Erythroblast (primary cell): ENCODE results near the gene GPC6.

Experiments used
- DNase-seq, 2 experiments: peaks; one replicate each; lab custom pipeline; 2025; lab: John Stamatoyannopoulos, UW
- GATA1 ChIP-seq: IDR thresholded peaks from 2 replicates; pipeline ENCODE4 v1.6.1; 2011; ENCODE audit warnings: low read depth, mild to moderate bottlenecking, control low read depth, low read length, moderate library complexity
- POLR2A ChIP-seq: IDR thresholded peaks from 2 replicates; pipeline ENCODE4 v1.6.1; 2011; ENCODE audit warnings: mild to moderate bottlenecking, low read length

GPC6 gene

DNA sequence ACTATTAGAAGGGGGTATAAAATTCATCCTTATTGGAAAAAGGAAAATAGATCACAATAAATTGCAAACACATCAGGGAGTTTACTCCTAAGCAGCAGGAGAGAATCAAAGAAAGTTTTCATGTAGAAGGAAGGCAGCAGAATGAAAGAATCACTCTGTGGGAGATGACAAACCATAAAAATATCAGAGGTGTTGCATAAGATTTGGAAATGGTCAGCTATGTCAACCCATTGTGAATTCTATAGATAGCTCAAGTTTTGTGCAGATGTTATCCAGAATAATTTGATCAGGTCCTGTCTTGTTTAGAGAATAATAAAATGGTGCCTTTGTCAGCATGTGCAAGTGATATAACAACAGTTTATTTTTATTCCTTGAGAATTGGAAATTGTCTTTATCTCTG is 630.5 kb downstream of the GPC6 start:
- TF ChIP-seq POLR2A (no peak), GATA1 (no peak)
- no peak for DNase-seq

DNA sequence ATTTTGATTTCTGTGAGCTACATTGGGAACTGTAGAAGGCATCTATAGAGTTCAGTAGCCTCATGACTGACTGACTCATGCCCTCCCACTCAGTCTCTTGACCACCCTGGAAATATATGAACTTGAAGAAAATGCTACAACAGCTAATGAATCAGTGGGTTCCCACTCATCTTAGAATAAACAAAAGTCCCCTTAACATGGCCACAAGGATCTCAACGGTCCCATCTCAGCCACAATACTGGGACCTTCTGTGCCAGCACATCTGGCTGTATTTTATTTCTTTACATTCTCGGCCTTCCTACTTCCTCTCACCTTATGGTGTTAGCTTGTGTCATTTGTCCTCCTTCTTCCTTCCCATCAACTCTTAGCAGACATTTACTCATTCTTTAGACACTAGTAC is 633.1 kb downstream of the GPC6 start:
- no peak for DNase-seq

DNA sequence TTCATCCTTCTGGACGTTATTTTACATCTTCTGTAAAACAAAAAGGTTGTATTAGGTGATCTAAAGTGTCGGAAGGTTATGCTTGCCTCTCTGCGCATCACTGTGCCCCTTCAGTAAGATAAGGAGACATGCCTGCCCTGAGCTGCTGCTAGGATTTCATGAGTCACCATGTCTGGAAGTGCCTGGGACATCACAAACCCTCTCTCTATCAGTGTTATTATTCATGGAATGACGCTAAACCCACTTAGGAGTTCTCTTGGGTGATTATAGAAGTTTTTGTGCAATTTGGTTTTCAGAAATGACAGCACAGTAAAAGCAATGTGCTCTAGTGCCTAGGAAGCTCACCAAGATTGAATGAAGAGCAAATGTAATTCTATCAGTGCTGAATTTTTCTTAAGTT is 635.2 kb downstream of the GPC6 start:
- no peak for TF ChIP-seq POLR2A
- no peak for TF ChIP-seq GATA1
- no peak for DNase-seq

More for the DNA sequence above, 633.1 kb downstream of the GPC6 start:
- TF ChIP-seq POLR2A = no peak
- TF ChIP-seq GATA1 = no peak

DNA sequence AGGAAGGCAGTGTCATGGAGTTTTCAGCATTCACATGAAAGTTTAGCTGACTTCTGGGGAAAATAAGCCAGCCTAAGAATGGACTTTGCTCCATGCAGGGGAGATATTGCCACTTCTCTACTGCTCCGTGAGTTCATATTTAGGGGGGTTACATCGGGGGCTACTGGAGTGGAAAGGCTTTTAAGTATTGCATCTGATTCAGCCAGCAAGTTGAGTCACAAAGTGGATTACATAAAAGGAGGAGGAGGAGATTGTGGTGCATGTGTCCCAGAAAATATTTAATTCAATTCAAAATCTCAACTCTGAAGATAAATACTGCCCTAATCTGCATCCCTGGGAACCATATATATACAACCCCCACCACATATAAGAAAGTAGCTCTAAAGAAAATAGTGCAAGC is 635.7 kb downstream of the GPC6 start:
- TF ChIP-seq GATA1 (no peak), POLR2A (no peak)
- no peak for DNase-seq

DNA sequence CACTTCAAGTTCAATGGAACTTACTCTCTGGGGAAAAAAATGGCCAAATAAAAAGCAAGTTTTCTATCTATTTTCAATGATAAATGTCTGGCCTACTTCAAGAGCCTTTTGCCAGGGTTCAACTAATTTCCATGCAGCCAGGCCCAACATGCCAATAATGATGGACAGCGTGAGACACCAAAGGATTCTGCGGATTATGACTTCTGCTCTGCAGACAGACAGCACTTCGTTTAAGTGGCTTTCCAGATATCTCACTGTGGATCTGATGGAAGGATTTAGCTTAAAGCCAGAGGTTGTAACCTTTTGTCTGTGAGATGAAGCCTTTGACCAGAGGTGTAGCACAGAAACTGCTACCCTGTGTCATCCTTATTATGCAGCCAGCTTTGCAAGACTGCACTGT is 638.6 kb downstream of the GPC6 start:
- TF ChIP-seq GATA1 (no peak), POLR2A (no peak)
- DNase-seq = no peak

DNA sequence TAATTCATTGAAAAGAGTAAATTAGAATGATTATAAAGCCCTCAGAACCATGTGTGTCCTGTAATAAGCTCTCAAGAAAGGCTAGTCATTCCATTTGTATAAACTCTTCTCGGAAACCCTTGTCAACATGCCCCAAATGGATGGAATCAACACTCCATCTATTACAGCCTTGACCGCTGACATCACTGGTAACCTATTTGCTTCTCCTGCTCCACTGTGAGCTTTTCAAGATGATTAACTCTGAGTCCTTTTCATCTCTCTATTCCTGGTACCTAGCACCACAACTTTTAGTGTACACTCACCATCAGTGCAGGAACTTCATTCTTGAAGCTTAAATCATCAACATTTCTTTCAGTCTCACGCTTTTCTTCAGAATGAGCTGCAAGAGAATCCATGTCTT is 640.9 kb downstream of the GPC6 start:
- no peak for DNase-seq
- no peak for TF ChIP-seq GATA1
- no peak for TF ChIP-seq POLR2A

DNA sequence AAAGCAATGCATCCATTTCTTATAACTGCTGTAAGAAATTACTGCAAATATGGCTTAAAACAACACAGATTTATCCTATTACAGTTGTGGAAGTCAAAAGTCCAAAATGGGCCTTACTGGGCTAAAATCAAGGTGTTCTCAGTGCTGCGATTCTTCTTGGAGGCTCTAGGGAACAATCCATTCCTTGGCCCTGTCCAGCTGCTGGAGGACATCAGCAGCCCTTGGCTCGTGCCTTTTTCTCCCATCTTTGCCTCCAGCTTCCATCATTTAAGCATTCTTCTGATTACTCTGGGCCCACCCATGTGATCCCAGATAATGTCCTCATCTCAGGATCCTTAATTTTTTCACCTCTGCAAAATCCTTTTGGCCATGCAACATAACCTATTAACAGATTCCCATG is 645.8 kb downstream of the GPC6 start:
- DNase-seq = no peak
- no peak for TF ChIP-seq POLR2A
- no peak for TF ChIP-seq GATA1

DNA sequence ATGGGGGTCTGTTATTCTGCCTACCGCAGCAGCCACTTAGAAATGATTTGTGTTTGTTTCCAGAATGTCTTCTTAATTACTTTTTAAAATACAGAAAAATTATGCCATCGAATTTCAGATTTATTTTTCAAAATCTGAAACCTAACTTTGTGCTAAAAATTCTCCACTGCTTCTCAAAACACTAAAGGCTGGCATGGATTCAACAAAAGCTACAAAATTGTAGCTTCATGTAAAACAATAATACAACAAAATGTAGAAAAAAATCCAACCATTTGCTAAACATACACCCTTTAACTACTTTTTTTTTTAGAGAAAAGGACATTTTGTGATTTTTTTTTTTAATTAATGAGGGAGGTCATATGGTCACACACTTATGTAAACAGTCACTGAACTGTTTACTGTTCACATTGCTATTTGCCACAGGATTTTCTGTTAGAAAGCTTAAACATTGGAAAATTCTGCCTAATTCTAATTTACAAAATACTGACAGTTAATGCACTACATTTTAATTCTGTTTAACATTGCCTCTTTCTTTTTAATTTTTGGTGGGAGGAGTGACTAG is 646.3 kb downstream of the GPC6 start:
- TF ChIP-seq POLR2A = no peak
- TF ChIP-seq GATA1 = no peak
- DNase-seq = no peak

DNA sequence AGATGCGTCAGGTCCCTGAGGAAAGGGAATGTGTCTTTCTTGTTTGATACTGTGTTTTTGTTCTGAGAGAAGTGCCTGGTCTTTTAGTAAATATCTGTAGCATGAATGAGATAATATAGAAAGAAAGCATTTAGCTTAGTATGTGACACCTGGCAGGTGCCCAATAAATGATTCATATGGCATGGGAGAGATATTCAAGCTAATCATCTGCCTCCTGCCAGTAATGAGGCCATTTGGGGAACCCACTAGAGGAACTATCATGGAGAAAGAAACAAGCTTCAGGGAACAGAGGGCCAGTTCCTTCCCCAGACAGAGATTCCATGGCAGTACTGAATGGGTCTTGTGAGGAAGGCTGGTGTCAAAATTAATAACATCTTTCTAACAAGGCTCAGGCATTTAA is 648.9 kb downstream of the GPC6 start:
- TF ChIP-seq POLR2A = no peak
- no peak for TF ChIP-seq GATA1
- DNase-seq = no peak

DNA sequence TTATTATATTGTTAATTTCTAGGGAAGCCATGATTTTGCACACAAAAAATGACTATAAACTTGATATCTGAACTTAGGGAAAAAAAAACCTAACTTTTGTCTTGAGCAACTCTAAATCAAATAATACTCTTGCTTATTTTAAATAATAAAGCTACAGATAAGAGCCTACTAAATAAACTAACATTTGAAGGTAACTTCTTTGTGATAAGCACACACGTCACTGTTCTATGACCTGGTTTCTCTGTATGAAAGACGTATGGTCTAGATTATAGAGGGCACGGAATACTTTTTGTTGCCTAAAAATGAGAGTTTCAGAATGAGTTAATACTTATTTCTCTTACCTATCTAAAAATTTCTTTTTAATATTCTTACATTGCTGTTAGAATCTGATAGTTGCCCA is 649.6 kb downstream of the GPC6 start:
- TF ChIP-seq POLR2A = no peak

DNA sequence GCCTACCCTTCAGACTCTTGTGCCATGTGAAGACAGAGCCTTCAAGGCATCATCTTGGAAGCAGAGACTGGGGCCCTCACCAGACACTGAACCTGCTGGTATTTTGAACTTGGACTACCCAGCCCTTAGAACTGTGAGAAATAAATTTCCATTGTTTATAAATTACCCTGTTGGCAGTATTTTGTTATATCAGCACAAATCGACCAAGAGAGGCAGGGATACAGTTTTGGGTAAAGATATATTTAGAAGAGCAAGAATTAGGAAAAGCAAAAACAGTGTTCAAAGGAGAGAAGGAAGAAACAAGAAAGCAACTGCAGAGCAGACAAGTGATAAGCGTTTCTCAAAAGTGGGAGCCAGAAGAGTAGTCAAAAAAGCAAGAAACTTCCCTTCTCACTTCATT is 652.1 kb downstream of the GPC6 start:
- TF ChIP-seq GATA1 (no peak), POLR2A (no peak)
- DNase-seq = no peak

More for the DNA sequence above, 649.6 kb downstream of the GPC6 start:
- DNase-seq = no peak

DNA sequence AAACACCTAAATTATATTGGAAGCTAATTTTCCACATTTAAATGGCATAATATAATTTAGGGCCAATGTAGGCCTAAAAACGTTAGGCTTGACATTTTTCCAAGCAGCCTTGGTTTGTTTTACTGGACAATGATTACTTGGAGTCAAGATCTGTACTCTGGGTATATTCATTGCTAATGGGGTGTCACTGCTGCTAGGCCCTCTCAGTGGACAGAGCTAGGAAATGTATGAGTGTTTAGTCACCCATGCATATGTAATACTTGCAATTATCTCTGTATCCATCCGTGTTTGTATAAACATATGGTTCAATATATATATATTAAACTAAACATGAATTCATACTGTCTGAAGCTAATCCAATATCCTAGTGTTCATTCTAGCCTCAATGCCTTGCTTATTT is 654.8 kb downstream of the GPC6 start:
- DNase-seq = no peak
- TF ChIP-seq GATA1 = no peak
- no peak for TF ChIP-seq POLR2A

DNA sequence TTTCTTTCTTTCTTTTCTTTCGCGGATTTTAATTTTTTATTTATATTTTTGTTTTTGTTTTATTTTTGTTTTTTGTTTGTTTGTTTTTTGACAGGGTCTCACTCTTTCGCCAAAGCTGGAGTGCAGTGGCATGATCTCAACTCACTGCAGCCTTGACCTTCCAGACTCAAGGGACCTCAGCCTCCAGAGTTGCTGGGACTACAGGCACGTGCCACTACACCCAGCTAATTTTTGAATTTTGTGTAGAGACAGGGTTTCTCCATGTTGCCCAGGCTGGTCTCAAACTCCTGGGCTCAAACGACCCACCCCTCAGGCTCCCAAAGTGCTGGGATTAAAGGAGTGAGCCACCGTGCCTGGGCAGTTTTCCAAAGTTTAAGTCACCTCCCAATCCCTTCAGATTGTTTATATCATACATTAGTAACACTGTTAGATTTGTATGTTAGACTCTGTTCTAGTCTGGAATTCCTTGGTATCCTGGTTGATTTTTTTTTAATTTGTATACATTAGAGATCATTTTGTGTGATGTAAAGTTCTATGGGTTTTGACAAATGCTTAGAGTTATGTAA is 655.6 kb downstream of the GPC6 start:
- TF ChIP-seq POLR2A (no peak), GATA1 (no peak)
- DNase-seq = no peak

DNA sequence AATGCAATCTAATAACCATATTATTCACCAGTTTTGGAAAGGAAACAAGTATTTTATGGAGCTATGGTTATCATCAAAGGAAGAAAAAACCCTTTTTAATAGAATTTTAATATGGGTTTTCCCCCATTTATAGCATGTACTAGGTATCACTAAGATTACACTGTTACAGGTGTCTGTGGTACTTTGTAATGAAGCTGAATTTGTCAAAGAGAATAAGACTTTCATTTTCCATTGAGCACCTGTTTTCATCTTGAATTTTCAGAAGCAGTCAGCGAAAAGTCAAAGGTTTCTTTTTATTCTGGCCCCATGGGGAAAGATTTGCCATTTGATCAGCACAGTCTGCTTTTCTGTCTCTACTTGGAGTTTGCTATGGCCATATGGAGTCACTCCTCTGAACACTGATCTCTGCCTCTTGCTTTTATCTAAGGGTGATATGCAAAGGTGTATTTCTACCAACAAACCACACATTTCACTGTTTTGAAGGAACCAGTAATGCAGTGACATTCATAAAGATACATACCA is 662.9 kb downstream of the GPC6 start:
- DNase-seq = no peak
- TF ChIP-seq GATA1 (no peak), POLR2A (no peak)

DNA sequence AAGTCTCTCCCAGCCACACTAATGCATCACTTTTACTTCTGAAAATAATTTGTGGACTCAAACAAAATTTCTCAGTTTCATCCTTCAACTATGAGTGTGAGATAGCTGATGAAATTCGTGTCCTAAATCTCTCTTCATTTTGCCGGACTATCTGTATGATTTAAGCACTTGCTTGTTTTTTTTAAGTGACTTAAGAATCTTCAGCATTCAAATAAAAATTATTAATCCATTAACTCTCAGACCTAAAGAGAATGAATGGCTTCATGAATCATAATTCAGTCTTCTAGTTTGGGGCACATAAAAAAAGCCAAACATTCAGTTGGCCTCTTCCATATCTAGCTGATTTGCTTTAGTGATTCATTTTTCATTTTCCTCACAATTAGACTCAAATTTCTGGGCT is 673.4 kb downstream of the GPC6 start:
- no peak for TF ChIP-seq GATA1
- TF ChIP-seq POLR2A = no peak

More for the DNA sequence above, 673.4 kb downstream of the GPC6 start:
- DNase-seq = no peak
